Rectal smooth muscle tissue (tissue), 1 donor: ENCODE data around the gene NIM1K.
"Not testable (repeated sequence)": the region's sequence is repeated elsewhere in the genome, so short reads cannot be mapped to it uniquely, and the experiment has no call there.

Experiments
- H3K27ac ChIP-seq: one replicate; pipeline ENCODE4 v1.7.0; 2013; ENCODE audit warnings: low read depth, low read length, inconsistent platforms
- H3K27me3 ChIP-seq: one replicate; pipeline ENCODE4 v1.7.0; 2013; ENCODE audit warnings: low read length; ENCODE audit not compliant: control insufficient read depth, insufficient read depth
- H3K36me3 ChIP-seq: one replicate; pipeline ENCODE4 v1.7.0; 2013; ENCODE audit warnings: low read length; ENCODE audit not compliant: control insufficient read depth, insufficient read depth
- H3K4me1 ChIP-seq: one replicate; pipeline ENCODE4 v1.7.0; 2013; ENCODE audit warnings: low read length; ENCODE audit not compliant: control insufficient read depth, insufficient read depth
- H3K4me3 ChIP-seq: one replicate; pipeline ENCODE4 v1.7.0; 2013; ENCODE audit warnings: low read length
- H3K9ac ChIP-seq: one replicate; pipeline ENCODE4 v1.7.0; 2013; ENCODE audit warnings: low read length

Gene NIM1K

GRCh38 chr5:43161244-43161643 lies 30.8 kb upstream of the NIM1K start:
- no peaks in the 10 kb centered on the region for H3K27me3 ChIP-seq
- H3K4me3 ChIP-seq = no peak overlapping the region
- no peaks in the 10 kb centered on the region for H3K4me1 ChIP-seq
- H3K27ac ChIP-seq = no peak overlapping the region
- H3K9ac ChIP-seq = no peak overlapping the region
- peaks cover 6% of the 10 kb centered on the region for H3K36me3 ChIP-seq

GRCh38 chr5:43164801-43165200 lies 27.2 kb upstream of the NIM1K start:
- not testable (repeated sequence) for H3K4me1 ChIP-seq, H3K36me3 ChIP-seq, H3K4me3 ChIP-seq

GRCh38 chr5:43165323-43165722 lies 26.7 kb upstream of the NIM1K start:
- Histone ChIP-seq H3K36me3 (peaks cover 6% of the 10 kb centered on the region), H3K27ac (no peak overlapping the region), H3K4me3 (no peak overlapping the region), H3K4me1 (no peaks in the 10 kb centered on the region), H3K27me3 (no peaks in the 10 kb centered on the region), H3K9ac (no peak overlapping the region)

More at GRCh38 chr5:43164801-43165200, 27.2 kb upstream of the NIM1K start:
- not testable (repeated sequence) for H3K27me3 ChIP-seq, H3K27ac ChIP-seq, H3K9ac ChIP-seq

GRCh38 chr5:43168175-43168574 lies 23.9 kb upstream of the NIM1K start:
- Histone ChIP-seq H3K36me3 (no peaks in the 10 kb centered on the region), H3K27me3 (no peaks in the 10 kb centered on the region), H3K9ac (no peak overlapping the region), H3K4me3 (no peak overlapping the region), H3K27ac (no peak overlapping the region), H3K4me1 (no peaks in the 10 kb centered on the region)

GRCh38 chr5:43171451-43171850 lies 20.6 kb upstream of the NIM1K start:
- Histone ChIP-seq H3K9ac (no peak overlapping the region), H3K4me1 (no peaks in the 10 kb centered on the region), H3K4me3 (no peak overlapping the region), H3K27me3 (no peaks in the 10 kb centered on the region), H3K36me3 (peaks cover 6% of the 10 kb centered on the region), H3K27ac (no peak overlapping the region)

- peaks cover 6% of the 10 kb centered on the region for H3K36me3 ChIP-seq
- H3K9ac ChIP-seq = no peak overlapping the region
- H3K4me1 ChIP-seq = no peaks in the 10 kb centered on the region
Measured at GRCh38 chr5:43171926-43172325, 20.1 kb upstream of the NIM1K start.

GRCh38 chr5:43172779-43173178 lies 19.2 kb upstream of the NIM1K start:
- H3K36me3 ChIP-seq = peaks cover 6% of the 10 kb centered on the region
- no peak overlapping the region for H3K4me3 ChIP-seq
- no peak overlapping the region for H3K9ac ChIP-seq
- H3K27me3 ChIP-seq = no peaks in the 10 kb centered on the region
- H3K4me1 ChIP-seq = no peaks in the 10 kb centered on the region
- H3K27ac ChIP-seq = no peak overlapping the region

More at GRCh38 chr5:43171926-43172325, 20.1 kb upstream of the NIM1K start:
- Histone ChIP-seq H3K4me3 (no peak overlapping the region), H3K27ac (no peak overlapping the region), H3K27me3 (no peaks in the 10 kb centered on the region)

- Histone ChIP-seq H3K27ac (no peak overlapping the region), H3K9ac (no peak overlapping the region), H3K4me1 (no peaks in the 10 kb centered on the region), H3K36me3 (peaks cover 6% of the 10 kb centered on the region), H3K27me3 (no peaks in the 10 kb centered on the region), H3K4me3 (no peak overlapping the region)
Measured at GRCh38 chr5:43174586-43174985, 17.4 kb upstream of the NIM1K start.

GRCh38 chr5:43179836-43180235 lies 12.2 kb upstream of the NIM1K start:
- H3K4me3 ChIP-seq = no peak overlapping the region
- no peaks in the 10 kb centered on the region for H3K27me3 ChIP-seq
- H3K36me3 ChIP-seq = no peaks in the 10 kb centered on the region
- H3K27ac ChIP-seq = no peak overlapping the region
- no peak overlapping the region for H3K9ac ChIP-seq
- H3K4me1 ChIP-seq = no peaks in the 10 kb centered on the region

- Histone ChIP-seq H3K27ac (no peak overlapping the region), H3K4me3 (no peak overlapping the region), H3K9ac (no peak overlapping the region), H3K36me3 (no peaks in the 10 kb centered on the region), H3K27me3 (no peaks in the 10 kb centered on the region), H3K4me1 (no peaks in the 10 kb centered on the region)
Measured at GRCh38 chr5:43182421-43182820, 9.6 kb upstream of the NIM1K start.

GRCh38 chr5:43183101-43183500 lies 8.9 kb upstream of the NIM1K start:
- not testable (repeated sequence) for H3K36me3 ChIP-seq, H3K4me3 ChIP-seq, H3K27ac ChIP-seq, H3K27me3 ChIP-seq, H3K4me1 ChIP-seq, H3K9ac ChIP-seq

- H3K27ac ChIP-seq = no peak overlapping the region
- peak overlapping the region; percentile 65 for H3K4me3 ChIP-seq
- peaks cover 2% of the 10 kb centered on the region for H3K4me1 ChIP-seq
- no peaks in the 10 kb centered on the region for H3K36me3 ChIP-seq
- H3K9ac ChIP-seq = no peak overlapping the region
- H3K27me3 ChIP-seq = peaks cover 3% of the 10 kb centered on the region
Measured at GRCh38 chr5:43190755-43191603, 1.0 kb upstream of the NIM1K start.

- no peaks in the 10 kb centered on the region for H3K36me3 ChIP-seq
- peak overlapping the region; percentile 65 for H3K4me3 ChIP-seq
- H3K27ac ChIP-seq = no peak overlapping the region
- H3K4me1 ChIP-seq = peaks cover 2% of the 10 kb centered on the region
- no peak overlapping the region for H3K9ac ChIP-seq
- H3K27me3 ChIP-seq = peaks cover 3% of the 10 kb centered on the region
Measured at GRCh38 chr5:43192558-43193180, 644 bp downstream of the NIM1K start.
